ENCODE measurements around the gene ALDH3B2.

- TF ChIP-seq CTCF (IDR thresholded peaks at IDR 0.05): no peak
- TF ChIP-seq POLR2A (IDR thresholded peaks at IDR 0.05): no peak
Measured at GRCh38 chr11:67651976-67652781, 22.2 kb downstream of the ALDH3B2 start.
